Psoas muscle (tissue), 8 donors: ENCODE measurements around the gene EVC. TPM values are rescaled to one million over a fixed set of nuclear protein-coding genes. Genes with fewer than 3 reads are reported as not detected.

Experiments
- ATAC-seq, 4 donors: fragments of 200-7000 bp; cut with Tn5 transposase; one replicate each; pipeline ENCODE4 v1.9.1; 2020; ENCODE audit warnings: moderate library complexity in 3 of 4, mild to moderate bottlenecking in 2 of 4
- DNase-seq, 2 donors: peaks; one replicate each; pipeline ENCODE4 v3.0.0-alpha.2; 2020
- H3K27ac ChIP-seq: fragments of 200-600 bp; one replicate; pipeline ENCODE4 v1.8.0; 2022
- H3K27me3 ChIP-seq, 3 donors: fragments of 200-600 bp in 1 of 3; one replicate each; pipeline versions ENCODE4 v1.6.1 to v1.8.0; 2013 to 2022; ENCODE audit warnings: low read length in 2 of 3, mild to moderate bottlenecking in 2 of 3, moderate library complexity in 1 of 3; ENCODE audit not compliant: insufficient read depth in 3 of 3
- H3K36me3 ChIP-seq, 2 donors: fragments of 200-600 bp in 1 of 2; one replicate each; pipeline versions ENCODE4 v1.6.1 to v1.8.0; 2013 to 2022; ENCODE audit warnings: low read depth in 1 of 2, mild to moderate bottlenecking in 1 of 2, moderate library complexity in 1 of 2; ENCODE audit not compliant: insufficient read depth in 1 of 2
- H3K4me1 ChIP-seq: fragments of 200-600 bp; one replicate; pipeline ENCODE4 v1.8.0; 2022
- H3K4me3 ChIP-seq: fragments of 200-600 bp; one replicate; pipeline ENCODE4 v1.8.0; 2022; ENCODE audit warnings: mild to moderate bottlenecking
- H3K9me3 ChIP-seq: fragments of 200-600 bp; one replicate; pipeline ENCODE4 v1.8.0; 2022
- WGBS, 3 donors: extraction: QIAGEN DNeasy Blood & Tissue Kit; methylation state at CpG; one replicate each; pipeline versions ENCODE4 v1.1.6 to v1.1.7; 2013; 5-methylcytosine and 5-hydroxymethylcytosine counted together
- intact Hi-C, 2 donors: fragments of 100-400 bp; cut with DNase I; formaldehyde crosslinking; loops; one replicate each; pipeline versions ENCODE4 v1.11.0 to v1.14.2; 2022
- polyA plus RNA-seq, 3 donors: library from polyadenylated mRNA; stranded (reverse); fragments of 200-250 nt; gene quantifications; one replicate each; pipeline ENCODE4 v1.2.3, GENCODE V29; 2013
- total RNA-seq, 4 donors: library from RNA; stranded (reverse); fragmentation: NEBNext Ultra II Directional in 2 of 4; extraction: Animal tissue kit (Norgen Biotek cat#: 25700) in 2 of 4; gene quantifications; one replicate each; pipeline versions ENCODE4 v1.2.1 to v1.2.4, GENCODE V29; 2021 to 2023
- TF ChIP-seq, protein P1 (sequence below): fragments of 200-600 bp; IDR thresholded peaks from one replicate; pipeline ENCODE4 v1.8.0; 2022; ENCODE audit warnings: antibody characterized with exemption
- donor health status: healthy with polysubstance abuse.
- donor health status: DM: no; HTN: no; CAD: no; lungs with moderate emphysema.
- donor health status: Bipolar disorder and iron deficiency.
- donor health status: healthy.
- donor health status: DM: yes; HTN: yes; CAD: no.
- donor health status: DM: no; HTN: no; CAD: no.
- donor health status: DM: no; HTN: no; CAD: no.
- donor health status: DM: yes; HTN: yes; CAD: no.

EVC gene
- total and polyA plus RNA-seq, 7 donors = 0.56 to 3.8 (median 1.5) TPM

- TF ChIP-seq, protein P1, sequence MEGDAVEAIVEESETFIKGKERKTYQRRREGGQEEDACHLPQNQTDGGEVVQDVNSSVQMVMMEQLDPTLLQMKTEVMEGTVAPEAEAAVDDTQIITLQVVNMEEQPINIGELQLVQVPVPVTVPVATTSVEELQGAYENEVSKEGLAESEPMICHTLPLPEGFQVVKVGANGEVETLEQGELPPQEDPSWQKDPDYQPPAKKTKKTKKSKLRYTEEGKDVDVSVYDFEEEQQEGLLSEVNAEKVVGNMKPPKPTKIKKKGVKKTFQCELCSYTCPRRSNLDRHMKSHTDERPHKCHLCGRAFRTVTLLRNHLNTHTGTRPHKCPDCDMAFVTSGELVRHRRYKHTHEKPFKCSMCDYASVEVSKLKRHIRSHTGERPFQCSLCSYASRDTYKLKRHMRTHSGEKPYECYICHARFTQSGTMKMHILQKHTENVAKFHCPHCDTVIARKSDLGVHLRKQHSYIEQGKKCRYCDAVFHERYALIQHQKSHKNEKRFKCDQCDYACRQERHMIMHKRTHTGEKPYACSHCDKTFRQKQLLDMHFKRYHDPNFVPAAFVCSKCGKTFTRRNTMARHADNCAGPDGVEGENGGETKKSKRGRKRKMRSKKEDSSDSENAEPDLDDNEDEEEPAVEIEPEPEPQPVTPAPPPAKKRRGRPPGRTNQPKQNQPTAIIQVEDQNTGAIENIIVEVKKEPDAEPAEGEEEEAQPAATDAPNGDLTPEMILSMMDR = no peak
- ATAC-seq (no peak), DNase-seq (no peak)
- H3K4me3 ChIP-seq = no peak overlapping the region
- no peaks in the 10 kb centered on the region for H3K27me3 ChIP-seq
- no peaks in the 10 kb centered on the region for H3K4me1 ChIP-seq
- H3K36me3 ChIP-seq = peaks cover 0 to 13% of the 10 kb centered on the region in 2 donors
- intact Hi-C loops = no loop called here
- H3K9me3 ChIP-seq = no peaks in the 10 kb centered on the region
- H3K27ac ChIP-seq = no peak overlapping the region
- WGBS, 3 donors = 63 to 66% (median 65%) methylated on average over 12 of the region's 12 CpGs
Observed at GRCh38 chr4:5746829-5747737, 36.1 kb downstream of the EVC start.

DNA sequence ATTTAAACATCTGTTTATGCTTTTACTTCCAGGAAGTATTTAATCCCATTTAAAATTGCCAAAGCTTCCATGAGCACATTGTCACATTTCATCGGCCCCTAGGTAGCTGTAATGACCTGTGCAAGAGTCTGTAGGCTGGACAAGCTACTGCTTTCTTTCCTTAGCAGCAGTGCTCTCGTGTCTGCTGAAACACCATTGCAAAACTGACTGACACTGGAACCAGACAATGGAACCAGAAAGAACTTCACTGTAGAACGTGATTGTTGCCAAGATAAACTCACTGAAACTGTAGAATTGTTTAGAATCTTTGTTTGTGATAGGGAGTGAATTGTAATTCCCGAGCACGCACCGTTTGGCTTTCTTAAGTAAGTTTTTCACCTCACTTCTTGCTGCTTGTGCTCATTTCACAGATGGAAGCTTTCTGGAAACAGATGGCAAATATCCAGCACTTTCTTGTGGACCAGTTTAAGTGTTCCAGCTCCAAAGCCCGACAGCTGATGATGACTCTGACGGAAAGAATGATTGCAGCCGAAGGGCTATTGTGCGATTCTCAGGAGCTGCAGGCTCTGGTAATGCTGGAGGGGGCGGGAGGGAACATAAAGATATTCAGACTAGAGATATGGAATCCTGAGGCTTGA, 36.9 kb downstream of the EVC start:
- TF ChIP-seq, protein P1 = no peak
- DNase-seq (no peak), ATAC-seq (no peak)
- Histone ChIP-seq H3K36me3 (peaks cover 0 to 12% of the 10 kb centered on the region in 2 donors), H3K4me3 (no peak overlapping the region), H3K27me3 (no peaks in the 10 kb centered on the region), H3K4me1 (no peaks in the 10 kb centered on the region), H3K9me3 (no peaks in the 10 kb centered on the region), H3K27ac (no peak overlapping the region)
- 35 to 41% (median 38%) methylated on average over 11 of the region's 11 CpGs for WGBS, 3 donors
- intact Hi-C loops = no loop called here

GRCh38 chr4:5749568-5749967, 38.6 kb downstream of the EVC start:
- Histone ChIP-seq H3K27me3 (no peaks in the 10 kb centered on the region), H3K27ac (no peak overlapping the region), H3K4me1 (no peaks in the 10 kb centered on the region), H3K4me3 (no peak overlapping the region), H3K9me3 (no peaks in the 10 kb centered on the region), H3K36me3 (no peaks in the 10 kb centered on the region)
- ATAC-seq (no peak), DNase-seq (no peak)
- intact Hi-C loops = no loop called here
- TF ChIP-seq, protein P1 = no peak
- 88 to 92% (median 90%) methylated on average over 9 of the region's 9 CpGs for WGBS, 3 donors

DNA sequence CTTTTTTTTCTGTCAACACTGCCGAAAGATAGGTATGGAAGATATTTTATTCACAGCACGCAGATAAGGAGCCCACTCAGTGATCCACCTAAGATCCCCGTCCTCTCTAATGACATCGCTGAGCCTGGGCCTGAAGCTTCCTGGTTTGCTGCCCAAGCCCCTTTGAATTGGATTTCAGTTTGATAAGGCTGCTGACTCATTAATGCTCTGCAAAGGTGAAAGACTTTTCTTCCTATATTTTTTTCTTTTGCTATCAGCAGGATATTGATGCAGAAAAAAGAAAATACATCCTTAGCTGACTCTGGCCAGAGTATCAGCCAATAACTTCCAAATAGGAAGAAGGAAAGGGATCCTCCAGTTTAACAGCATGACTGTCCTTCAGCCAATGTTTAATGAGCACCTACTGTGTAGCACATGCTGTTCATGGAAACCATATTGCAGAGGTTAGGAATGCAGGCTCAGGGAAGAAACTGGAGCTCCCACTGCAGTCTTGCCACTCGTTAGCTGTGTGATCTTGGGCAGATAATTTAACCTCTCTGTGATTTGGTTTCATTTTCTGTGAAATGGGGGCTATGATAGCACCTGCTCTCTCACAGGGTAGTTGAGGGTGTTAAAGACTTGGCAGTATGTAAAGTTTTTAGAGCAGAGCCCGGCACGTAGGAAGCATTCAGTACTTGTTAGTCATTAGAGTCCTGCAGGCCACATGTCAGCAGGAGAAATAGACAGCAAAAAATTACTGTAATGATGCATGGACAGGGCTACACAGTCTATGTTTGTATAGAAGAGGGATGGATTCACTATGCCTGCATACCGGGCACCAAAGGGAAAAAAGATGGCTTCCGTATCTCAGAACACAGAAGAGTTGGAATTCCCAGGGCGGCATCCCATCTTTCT, 39.3 kb downstream of the EVC start:
- intact Hi-C loops = no loop called here
- TF ChIP-seq, protein P1 = no peak
- Histone ChIP-seq H3K27me3 (no peaks in the 10 kb centered on the region), H3K27ac (no peak overlapping the region), H3K4me1 (no peaks in the 10 kb centered on the region), H3K4me3 (no peak overlapping the region), H3K36me3 (no peaks in the 10 kb centered on the region), H3K9me3 (no peaks in the 10 kb centered on the region)
- ATAC-seq (no peak), DNase-seq (no peak)
- 75 to 88% (median 76%) methylated on average over 10 of the region's 10 CpGs for WGBS, 3 donors
